HFFc6 (cell line): ENCODE measurements around the gene ABCA3. TPM values are rescaled to one million over a fixed set of nuclear protein-coding genes. Genes with fewer than 3 reads are reported as not detected.

Source experiments
- DNase-seq: peaks from one replicate; pipeline ENCODE4 v3.0.0-alpha.2; 2018
- H3K27ac Mint-ChIP-seq: 2 replicates; pipeline ENCODE4 v1.8.0; 2020; ENCODE audit warnings: mild to moderate bottlenecking, mixed read lengths
- H3K27me3 Mint-ChIP-seq: 2 replicates; pipeline ENCODE4 v1.8.0; 2021; ENCODE audit warnings: mild to moderate bottlenecking, moderate library complexity, mixed read lengths; ENCODE audit not compliant: insufficient read depth
- H3K36me3 Mint-ChIP-seq: 2 replicates; pipeline ENCODE4 v1.8.0; 2021; ENCODE audit warnings: low read depth, mixed read lengths
- H3K4me1 Mint-ChIP-seq: 2 replicates; pipeline ENCODE4 v1.8.0; 2020; ENCODE audit warnings: low read depth, mixed read lengths
- H3K4me3 Mint-ChIP-seq: 2 replicates; pipeline ENCODE4 v1.8.0; 2020; ENCODE audit warnings: mild to moderate bottlenecking, moderate library complexity, mixed read lengths
- H3K9me3 Mint-ChIP-seq: 2 replicates; pipeline ENCODE4 v1.8.0; 2020; ENCODE audit warnings: mild to moderate bottlenecking, mixed read lengths
- CTCF ChIP-seq: fragments of 200-600 bp; sonication (generic); IDR thresholded peaks from 2 replicates; pipeline ENCODE4 v1.5.0; 2021; ENCODE audit warnings: antibody characterized with exemption, mild to moderate bottlenecking
- total RNA-seq, 6 experiments: library from RNA; stranded (reverse); fragmentation: NEBNext Ultra II Directional; extraction: Animal tissue kit (Norgen Biotek cat#: 25700); gene quantifications; 2 replicates in 1 of 6; 3 replicates in 5 of 6; pipeline ENCODE4 v1.2.3, GENCODE V29; 2021

ABCA3 gene
- total RNA-seq, 6 experiments from 2014 or later: 1.9 to 3.6 (median 2.4) TPM

- peak; percentile 15 for DNase-seq
- Mint-ChIP-seq H3K4me1 (peaks cover 32% of the 10 kb centered on the region), H3K9me3 (no peaks in the 10 kb centered on the region), H3K27ac (no peak overlapping the region), H3K4me3 (no peak overlapping the region), H3K36me3 (no peaks in the 10 kb centered on the region), H3K27me3 (peaks cover 15% of the 10 kb centered on the region)
- TF ChIP-seq CTCF: no peak
Measured at GRCh38 chr16:2364638-2365210, 24.2 kb upstream of the ABCA3 start.

- peaks cover 11% of the 10 kb centered on the region for H3K27me3 Mint-ChIP-seq
Measured at GRCh38 chr16:2362218-2362617, 21.7 kb upstream of the ABCA3 start.

GRCh38 chr16:2361129-2361528 lies 20.6 kb upstream of the ABCA3 start:
- peaks cover 25% of the 10 kb centered on the region for H3K4me1 Mint-ChIP-seq
- peaks cover 9% of the 10 kb centered on the region for H3K27me3 Mint-ChIP-seq
- no peak overlapping the region for H3K27ac Mint-ChIP-seq
- H3K9me3 Mint-ChIP-seq: peaks cover 17% of the 10 kb centered on the region
- no peak for TF ChIP-seq CTCF
- no peak overlapping the region for H3K4me3 Mint-ChIP-seq
- no peak for DNase-seq
- H3K36me3 Mint-ChIP-seq: peaks cover 10% of the 10 kb centered on the region

More at GRCh38 chr16:2362218-2362617, 21.7 kb upstream of the ABCA3 start:
- no peak for TF ChIP-seq CTCF
- H3K36me3 Mint-ChIP-seq: peaks cover 9% of the 10 kb centered on the region
- no peak overlapping the region for H3K4me3 Mint-ChIP-seq
- DNase-seq: no peak
- H3K27ac Mint-ChIP-seq: no peak overlapping the region
- peaks cover 32% of the 10 kb centered on the region for H3K4me1 Mint-ChIP-seq
- peaks cover 9% of the 10 kb centered on the region for H3K9me3 Mint-ChIP-seq

- Mint-ChIP-seq H3K36me3 (peaks cover 10% of the 10 kb centered on the region), H3K4me1 (peaks cover 12% of the 10 kb centered on the region), H3K27ac (no peak overlapping the region), H3K4me3 (no peak overlapping the region), H3K27me3 (peaks cover 10% of the 10 kb centered on the region), H3K9me3 (peaks cover 17% of the 10 kb centered on the region)
- DNase-seq: no peak
- no peak for TF ChIP-seq CTCF
Measured at GRCh38 chr16:2359919-2360318, 19.4 kb upstream of the ABCA3 start.

GRCh38 chr16:2358811-2359210 lies 18.3 kb upstream of the ABCA3 start:
- H3K36me3 Mint-ChIP-seq: peaks cover 10% of the 10 kb centered on the region
- H3K27ac Mint-ChIP-seq: no peak overlapping the region
- peaks cover 9% of the 10 kb centered on the region for H3K4me1 Mint-ChIP-seq
- peaks cover 17% of the 10 kb centered on the region for H3K9me3 Mint-ChIP-seq
- H3K27me3 Mint-ChIP-seq: peaks cover 10% of the 10 kb centered on the region
- no peak overlapping the region for H3K4me3 Mint-ChIP-seq
- DNase-seq: no peak
- TF ChIP-seq CTCF: no peak
